SU-DHL-6 (cell line): ENCODE data around the gene TRIM17.

Experiments used
- H2AFZ ChIP-seq: fragments of 200-600 bp; sonication (generic); 2 replicates; pipeline ENCODE4 v1.6.1; 2014; ENCODE audit warnings: low read depth, mild to moderate bottlenecking, moderate library complexity, mixed read lengths, antibody characterized with exemption, low read length; ENCODE audit not compliant: severe bottlenecking
- H3F3A ChIP-seq: fragments of 200-600 bp; shearing (Covaris generic); 2 replicates; pipeline ENCODE4 v1.6.0; 2016; ENCODE audit warnings: antibody characterized with exemption, mild to moderate bottlenecking; ENCODE audit not compliant: insufficient read depth
- H3K27ac ChIP-seq: fragments of 200-600 bp; sonication (generic); 2 replicates; pipeline ENCODE4 v1.5.1; 2016; ENCODE audit warnings: low read depth, mild to moderate bottlenecking, low read length, moderate library complexity, mixed read lengths
- H3K27me3 ChIP-seq: fragments of 200-600 bp; sonication (generic), shearing (Covaris generic); 2 replicates; pipeline ENCODE4 v1.6.0; 2014; ENCODE audit warnings: mild to moderate bottlenecking, low read length
- H3K36me3 ChIP-seq: fragments of 200-600 bp; sonication (generic); 2 replicates; pipeline ENCODE4 v1.6.1; 2014; ENCODE audit warnings: mild to moderate bottlenecking, low read length, mixed read lengths
- H3K4me2 ChIP-seq: fragments of 300-600, 200-600 bp; shearing (Covaris generic), sonication (generic); 2 replicates; pipeline ENCODE4 v1.6.0; 2014; ENCODE audit warnings: low read length, low read depth, mild to moderate bottlenecking; ENCODE audit not compliant: poor library complexity, severe bottlenecking
- H3K4me3 ChIP-seq: fragments of 200-600 bp; sonication (generic); 2 replicates; pipeline ENCODE4 v1.5.1; 2014; ENCODE audit warnings: antibody characterized with exemption, low read length, mild to moderate bottlenecking, mixed read lengths; ENCODE audit not compliant: insufficient read depth, poor library complexity, severe bottlenecking
- H3K79me2 ChIP-seq: fragments of 200-600 bp; sonication (generic); 2 replicates; pipeline ENCODE4 v1.6.1; 2014; ENCODE audit warnings: mild to moderate bottlenecking, low read length, moderate library complexity; ENCODE audit not compliant: insufficient read depth
- H3K9ac ChIP-seq: fragments of 200-600 bp; sonication (generic); 2 replicates; pipeline ENCODE4 v1.7.0; 2014; ENCODE audit warnings: mild to moderate bottlenecking, low read length
- H3K9me2 ChIP-seq: fragments of 200-600 bp; sonication (generic); replicated peaks from 2 replicates; pipeline ENCODE4 v1.6.1; 2014; ENCODE audit warnings: low read length; ENCODE audit not compliant: insufficient read depth
- H3K9me3 ChIP-seq: fragments of 200-600 bp; sonication (generic); 2 replicates; pipeline ENCODE4 v1.6.1; 2014; ENCODE audit warnings: low read length, mixed read lengths; ENCODE audit not compliant: insufficient read depth
- H4K20me1 ChIP-seq: fragments of 200-600 bp; sonication (generic); 2 replicates; pipeline ENCODE4 v1.6.1; 2014; ENCODE audit warnings: low read depth, mild to moderate bottlenecking, antibody characterized with exemption, low read length, moderate library complexity, mixed read lengths
- EZH2phosphoT487 ChIP-seq: fragments of 200-600 bp; sonication (generic), shearing (Covaris generic); conservative IDR thresholded peaks from 2 replicates; pipeline ENCODE4 v1.6.1; 2018; ENCODE audit warnings: mild to moderate bottlenecking, antibody characterized with exemption, low read length, moderate library complexity, mixed read lengths
- TF ChIP-seq, protein P1 (sequence below): fragments of 200-600 bp; sonication (generic); IDR thresholded peaks from one replicate; pipeline ENCODE4 v1.5.1; 2017; ENCODE audit warnings: antibody characterized with exemption, mild to moderate bottlenecking, low read length, moderate library complexity; ENCODE audit not compliant: insufficient read depth, poor library complexity, severe bottlenecking

The TRIM17 gene

DNA sequence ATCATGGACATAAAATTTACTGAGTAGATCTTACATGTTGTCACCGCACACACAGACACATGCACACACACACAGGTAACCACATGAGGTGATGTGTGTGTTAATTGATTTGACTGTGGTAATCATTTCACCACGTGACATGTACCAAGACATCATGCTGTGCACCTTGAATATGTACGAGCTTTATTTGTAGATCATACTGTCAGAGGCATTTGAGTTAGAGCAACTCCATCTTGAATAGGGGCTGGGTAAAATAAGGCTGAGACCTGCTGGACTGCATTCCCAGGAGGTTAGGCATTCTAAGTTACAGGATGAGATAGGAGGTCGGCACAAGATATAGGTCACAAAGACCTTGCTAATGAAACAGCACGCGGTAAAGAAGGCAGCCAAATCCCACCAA lies 31.7 kb upstream of the TRIM17 start:
- no peaks in the 10 kb centered on the region for H3F3A ChIP-seq
- H3K9me2 ChIP-seq = no peaks in the 10 kb centered on the region
- H3K9ac ChIP-seq = no peak overlapping the region
- no peaks in the 10 kb centered on the region for H3K79me2 ChIP-seq
- no peak overlapping the region for H3K4me3 ChIP-seq
- H4K20me1 ChIP-seq = no peaks in the 10 kb centered on the region
- H3K9me3 ChIP-seq = no peaks in the 10 kb centered on the region
- H3K4me2 ChIP-seq = no peak overlapping the region
- TF ChIP-seq, protein P1, sequence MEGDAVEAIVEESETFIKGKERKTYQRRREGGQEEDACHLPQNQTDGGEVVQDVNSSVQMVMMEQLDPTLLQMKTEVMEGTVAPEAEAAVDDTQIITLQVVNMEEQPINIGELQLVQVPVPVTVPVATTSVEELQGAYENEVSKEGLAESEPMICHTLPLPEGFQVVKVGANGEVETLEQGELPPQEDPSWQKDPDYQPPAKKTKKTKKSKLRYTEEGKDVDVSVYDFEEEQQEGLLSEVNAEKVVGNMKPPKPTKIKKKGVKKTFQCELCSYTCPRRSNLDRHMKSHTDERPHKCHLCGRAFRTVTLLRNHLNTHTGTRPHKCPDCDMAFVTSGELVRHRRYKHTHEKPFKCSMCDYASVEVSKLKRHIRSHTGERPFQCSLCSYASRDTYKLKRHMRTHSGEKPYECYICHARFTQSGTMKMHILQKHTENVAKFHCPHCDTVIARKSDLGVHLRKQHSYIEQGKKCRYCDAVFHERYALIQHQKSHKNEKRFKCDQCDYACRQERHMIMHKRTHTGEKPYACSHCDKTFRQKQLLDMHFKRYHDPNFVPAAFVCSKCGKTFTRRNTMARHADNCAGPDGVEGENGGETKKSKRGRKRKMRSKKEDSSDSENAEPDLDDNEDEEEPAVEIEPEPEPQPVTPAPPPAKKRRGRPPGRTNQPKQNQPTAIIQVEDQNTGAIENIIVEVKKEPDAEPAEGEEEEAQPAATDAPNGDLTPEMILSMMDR = no peak
- TF ChIP-seq EZH2phosphoT487 = no peak
- H3K27ac ChIP-seq = no peak overlapping the region
- H2AFZ ChIP-seq = no peak overlapping the region
- no peaks in the 10 kb centered on the region for H3K36me3 ChIP-seq
- H3K27me3 ChIP-seq = no peaks in the 10 kb centered on the region

DNA sequence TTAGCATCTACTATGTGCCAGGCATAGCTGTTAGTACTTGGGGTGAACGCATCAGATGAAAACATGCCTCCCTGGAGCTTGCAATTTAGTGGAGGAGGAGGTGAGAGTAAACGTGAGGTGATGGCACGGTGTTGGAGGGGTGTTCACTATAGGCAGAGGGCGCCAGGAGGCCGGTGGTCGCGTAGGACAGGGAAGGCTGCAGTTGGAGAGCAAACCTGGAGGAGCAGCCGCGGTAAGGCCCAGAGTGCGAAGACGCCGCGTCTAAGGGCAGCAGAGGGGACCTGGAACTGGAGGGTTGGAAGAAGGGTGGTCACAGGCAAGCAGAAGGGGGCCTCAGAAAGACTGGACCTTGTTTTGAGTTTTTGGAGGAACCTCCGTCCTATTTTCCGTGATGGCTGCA lies 30.2 kb upstream of the TRIM17 start:
- Histone ChIP-seq H3K9me3 (no peaks in the 10 kb centered on the region), H2AFZ (no peak overlapping the region), H3K27me3 (no peaks in the 10 kb centered on the region), H3K9me2 (no peaks in the 10 kb centered on the region), H3K79me2 (no peaks in the 10 kb centered on the region), H3K9ac (no peak overlapping the region), H3K4me2 (no peak overlapping the region), H3F3A (no peaks in the 10 kb centered on the region), H4K20me1 (no peaks in the 10 kb centered on the region), H3K27ac (no peak overlapping the region), H3K36me3 (no peaks in the 10 kb centered on the region), H3K4me3 (no peak overlapping the region)
- no peak for TF ChIP-seq EZH2phosphoT487
- TF ChIP-seq, protein P1 = no peak

DNA sequence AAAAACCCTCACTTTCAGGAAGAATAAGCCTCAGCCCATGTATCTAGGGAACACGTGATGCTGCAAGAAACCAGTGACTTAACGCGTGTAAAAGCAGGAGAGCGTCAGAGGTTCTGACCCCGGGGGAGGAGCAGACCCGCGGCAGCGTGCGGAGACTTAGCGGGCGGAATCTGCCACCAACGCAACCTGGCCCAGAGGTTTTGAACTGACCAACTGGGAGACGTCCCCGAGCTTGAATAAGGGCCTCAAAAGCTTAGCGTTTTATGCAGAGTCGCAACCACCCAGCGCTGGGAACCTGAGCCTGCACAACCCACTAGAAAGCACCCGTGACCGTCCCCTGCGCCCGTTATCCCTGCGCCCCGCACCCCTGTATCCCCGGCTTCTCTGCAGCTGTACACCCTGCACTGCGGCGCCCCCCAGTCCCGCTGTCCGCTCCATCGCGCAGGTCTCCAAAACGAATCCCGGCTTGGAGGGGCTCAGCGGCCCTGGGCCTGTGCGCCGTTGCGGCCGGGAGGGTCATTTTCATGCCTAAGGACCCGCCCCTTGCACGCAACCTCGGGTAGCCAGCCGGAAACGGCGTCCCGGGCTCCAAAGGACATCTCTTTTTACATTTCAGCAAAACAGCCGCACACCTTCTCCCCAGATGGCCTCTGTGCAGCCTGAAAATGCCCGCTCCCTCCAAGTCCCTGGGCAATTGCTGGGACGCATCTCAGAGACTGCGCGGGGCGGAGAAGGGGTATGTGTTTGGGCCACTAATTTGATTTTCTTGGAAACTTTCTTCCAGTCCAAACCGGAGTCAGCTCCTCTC lies 29.4 kb upstream of the TRIM17 start:
- Histone ChIP-seq H2AFZ (peak overlapping the region; percentile 63), H3K4me2 (peak overlapping the region; percentile 14), H4K20me1 (no peaks in the 10 kb centered on the region), H3K27me3 (no peaks in the 10 kb centered on the region), H3K9ac (no peak overlapping the region), H3K4me3 (no peak overlapping the region), H3K27ac (no peak overlapping the region), H3F3A (no peaks in the 10 kb centered on the region), H3K36me3 (no peaks in the 10 kb centered on the region), H3K79me2 (no peaks in the 10 kb centered on the region), H3K9me2 (no peaks in the 10 kb centered on the region), H3K9me3 (no peaks in the 10 kb centered on the region)
- no peak for TF ChIP-seq EZH2phosphoT487
- TF ChIP-seq, protein P1 = no peak
